GM21526 (cell line): ENCODE results near the gene CYP4Z1.
"Not testable (repeated sequence)": the region's sequence is repeated elsewhere in the genome, so short reads cannot be mapped to it uniquely, and the experiment has no call there.

Experiments
- ATAC-seq: cut with Tn5 transposase; IDR thresholded peaks from one replicate; pipeline ENCODE4 v1.9.1; 2021; ENCODE audit warnings: moderate library complexity; ENCODE audit not compliant: unreplicated experiment, low FRiP score

The CYP4Z1 gene

DNA sequence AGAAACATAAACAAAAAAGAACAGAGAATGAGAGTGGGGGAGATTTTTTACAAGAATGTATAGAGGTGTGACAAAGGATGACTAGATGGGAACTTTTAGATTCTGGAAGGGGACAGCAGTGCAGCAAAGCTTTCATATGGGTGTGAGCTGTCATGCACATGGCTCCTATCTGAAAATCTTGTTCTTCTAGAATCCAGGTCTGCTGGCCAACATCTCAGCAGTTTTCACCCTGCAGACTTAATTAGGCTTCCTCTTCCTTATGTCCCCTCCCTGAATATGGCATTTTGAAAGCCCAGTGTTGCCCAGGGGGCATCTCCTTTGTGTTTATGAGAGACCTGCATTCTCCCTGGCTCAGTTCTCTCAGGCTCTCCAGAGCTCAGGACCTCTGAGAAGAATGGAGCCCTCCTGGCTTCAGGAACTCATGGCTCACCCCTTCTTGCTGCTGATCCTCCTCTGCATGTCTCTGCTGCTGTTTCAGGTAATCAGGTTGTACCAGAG is at the start of gene CYP4Z1:
Gene CYP4Z1, plus strand, starts transcription at position 135 of the 498 bp plus-strand sequence. Its CDS starts 260 bp downstream, at position 395.
- ATAC-seq: no peak

DNA sequence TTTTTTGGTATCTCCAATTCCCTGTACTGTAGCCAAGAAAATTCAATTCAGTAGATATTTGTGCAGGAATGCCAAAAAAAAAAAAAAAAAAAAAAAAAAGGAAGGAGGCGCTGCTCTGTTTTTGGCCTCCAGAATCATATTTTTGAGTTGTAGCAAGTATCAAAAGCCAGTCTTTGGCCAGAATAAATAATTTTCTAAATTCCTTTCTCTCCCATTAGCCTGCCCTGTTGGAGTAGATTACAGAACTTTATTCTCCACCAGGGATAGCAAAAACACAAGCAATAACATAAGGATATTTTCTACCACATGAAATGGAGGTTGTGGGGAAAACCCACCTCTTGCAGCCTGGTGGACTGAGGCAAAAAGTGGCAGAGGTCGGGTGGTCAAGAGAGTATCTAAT is 46.0 kb upstream of the CYP4Z1 start:
- ATAC-seq: no peak

- no peak for ATAC-seq
Observed at GRCh38 chr1:47023268-47024140, 43.5 kb upstream of the CYP4Z1 start, which contains the start of gene CYP4X1. Gene CYP4X1 (plus strand): TSS chr1:47023669. CDS start chr1:47023818, 149 bp downstream.

- no peak for ATAC-seq
Observed at GRCh38 chr1:47024141-47024801, 42.8 kb upstream of the CYP4Z1 start.

DNA sequence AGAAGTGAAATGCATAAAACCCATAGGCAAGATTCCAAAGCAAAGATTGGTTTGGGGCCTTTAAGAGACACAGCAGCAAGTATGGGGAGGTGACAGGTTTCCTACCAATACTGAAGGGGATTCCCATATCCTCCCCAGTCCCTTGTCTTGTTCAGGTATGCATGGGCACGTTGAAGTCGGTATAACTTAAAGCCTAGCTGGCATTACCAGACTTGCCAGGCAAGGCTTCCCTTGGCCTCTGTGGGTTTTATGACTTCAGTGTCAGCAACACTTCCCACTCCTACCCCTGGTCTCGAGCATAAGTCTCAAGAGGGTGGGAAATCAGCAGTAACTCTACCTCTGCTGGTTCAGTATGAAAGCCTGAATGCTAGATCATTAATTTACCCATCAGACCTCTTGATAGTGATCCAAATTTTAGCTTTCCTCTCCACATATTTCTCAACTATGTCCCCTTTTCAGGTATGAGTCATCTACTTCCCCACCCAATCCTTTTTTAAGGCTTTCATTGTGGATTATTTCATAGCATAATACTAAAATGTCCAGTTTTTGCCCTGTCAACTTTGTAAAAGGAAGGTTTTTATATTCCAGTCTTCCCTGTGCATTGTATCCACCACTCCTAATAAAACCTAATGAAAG is 36.7 kb upstream of the CYP4Z1 start:
- no peak for ATAC-seq

DNA sequence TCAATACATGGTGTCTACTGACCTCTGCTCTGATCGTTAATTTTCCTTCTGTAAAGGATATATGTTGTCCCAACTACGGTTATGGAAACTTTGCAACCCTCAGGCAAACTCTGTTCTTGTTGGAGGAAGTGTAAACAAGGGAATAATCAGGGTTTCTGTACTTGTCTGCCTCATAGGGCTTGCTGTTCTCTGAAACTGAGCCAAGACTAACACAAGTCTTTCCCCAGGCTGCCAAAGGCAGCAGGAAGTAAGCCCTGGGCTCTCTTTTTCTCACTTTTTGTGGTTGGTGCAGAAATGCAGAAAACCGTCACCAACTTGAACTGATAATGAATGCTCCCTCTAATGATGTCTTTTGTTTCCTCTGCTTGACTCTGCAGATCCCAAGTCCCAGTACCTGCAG is 36.0 kb upstream of the CYP4Z1 start:
- no peak for ATAC-seq

DNA sequence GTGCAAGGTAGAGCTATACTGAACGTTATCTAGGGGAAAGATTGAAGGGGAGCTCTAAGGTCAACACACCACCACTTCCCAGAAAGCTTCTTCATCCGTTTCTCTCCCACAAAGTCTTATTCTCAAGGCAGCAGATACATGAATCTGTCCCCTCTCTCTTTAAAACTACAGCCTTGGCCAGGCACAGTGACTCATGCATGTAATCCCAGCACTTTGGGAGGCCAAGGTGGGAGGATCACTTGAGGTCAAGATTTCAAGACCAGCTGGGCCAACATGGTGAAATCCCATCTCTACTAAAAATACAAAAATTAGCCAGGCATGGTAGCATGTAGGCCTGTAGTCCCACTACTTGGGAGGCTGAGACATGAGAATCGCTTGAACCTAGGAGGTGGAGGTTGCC is 35.4 kb upstream of the CYP4Z1 start:
- no peak for ATAC-seq

DNA sequence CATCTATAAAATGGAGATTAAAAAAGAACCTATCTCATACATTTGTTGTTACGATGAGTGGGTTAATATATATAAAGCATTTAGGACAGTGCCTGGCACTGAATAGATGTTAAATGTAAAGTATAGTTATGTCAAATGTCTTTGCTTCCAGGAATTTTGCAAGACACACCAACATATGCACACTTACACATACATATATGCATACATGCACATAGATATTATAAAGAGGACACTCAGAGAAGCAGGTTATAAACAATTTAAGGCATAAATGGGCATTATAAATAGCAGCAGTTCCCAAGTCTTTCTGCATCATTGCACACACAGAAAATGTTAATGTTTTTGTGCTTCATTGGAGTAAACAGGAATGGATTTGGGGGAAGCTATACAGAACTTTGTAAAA is 30.3 kb upstream of the CYP4Z1 start:
- no peak for ATAC-seq

DNA sequence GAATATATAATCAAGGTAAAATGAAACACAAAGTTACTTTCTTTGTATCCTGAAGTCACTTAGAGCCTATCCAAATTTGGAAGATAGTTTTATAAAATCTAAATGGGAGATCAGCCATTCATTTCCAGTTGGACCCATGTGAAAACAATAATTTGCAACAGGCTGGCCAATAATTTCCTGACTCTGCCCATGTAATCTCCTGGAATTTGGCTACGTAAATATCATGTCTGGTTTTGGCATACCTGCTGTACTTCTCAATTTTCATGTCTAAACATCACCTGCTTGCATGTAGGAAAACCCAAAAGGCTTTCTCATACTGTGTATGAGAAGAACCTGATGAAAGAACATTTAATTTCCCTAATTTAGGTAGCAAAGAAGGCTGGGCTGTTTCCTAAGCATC is 7.7 kb upstream of the CYP4Z1 start:
- no peak for ATAC-seq

- ATAC-seq: not testable (repeated sequence)
Observed at GRCh38 chr1:47069080-47069479, 2.0 kb downstream of the CYP4Z1 start.

- ATAC-seq: not testable (repeated sequence)
Observed at GRCh38 chr1:47069509-47069908, 2.5 kb downstream of the CYP4Z1 start.

GRCh38 chr1:47089356-47089755 is 22.3 kb downstream of the CYP4Z1 start:
- ATAC-seq: not testable (repeated sequence)

DNA sequence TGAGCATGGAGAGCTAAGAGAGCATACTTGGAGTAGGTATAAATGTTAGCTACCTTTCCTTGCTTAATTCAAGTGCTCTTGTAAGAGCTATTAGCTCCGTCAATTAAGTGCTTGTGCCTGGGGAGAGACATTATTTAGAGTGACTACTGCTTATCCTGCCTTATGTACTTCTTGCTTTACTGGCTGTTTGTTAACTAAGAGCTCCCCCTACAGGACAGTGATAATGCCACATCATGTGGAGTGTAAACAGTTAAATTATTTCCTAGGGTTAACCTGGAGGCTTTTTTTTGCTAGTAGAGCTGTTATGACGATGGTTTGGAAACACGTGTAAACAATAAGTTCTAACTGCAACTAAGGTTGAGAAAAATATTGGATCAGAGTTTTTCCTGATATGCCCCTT is 24.4 kb downstream of the CYP4Z1 start:
- ATAC-seq: not testable (repeated sequence)

GRCh38 chr1:47104816-47105215 is 37.8 kb downstream of the CYP4Z1 start:
- ATAC-seq: no peak

- no peak for ATAC-seq
Observed at GRCh38 chr1:47106792-47107191, 39.8 kb downstream of the CYP4Z1 start.

GRCh38 chr1:47107851-47108574 is 41.0 kb downstream of the CYP4Z1 start:
- not testable (repeated sequence) for ATAC-seq

DNA sequence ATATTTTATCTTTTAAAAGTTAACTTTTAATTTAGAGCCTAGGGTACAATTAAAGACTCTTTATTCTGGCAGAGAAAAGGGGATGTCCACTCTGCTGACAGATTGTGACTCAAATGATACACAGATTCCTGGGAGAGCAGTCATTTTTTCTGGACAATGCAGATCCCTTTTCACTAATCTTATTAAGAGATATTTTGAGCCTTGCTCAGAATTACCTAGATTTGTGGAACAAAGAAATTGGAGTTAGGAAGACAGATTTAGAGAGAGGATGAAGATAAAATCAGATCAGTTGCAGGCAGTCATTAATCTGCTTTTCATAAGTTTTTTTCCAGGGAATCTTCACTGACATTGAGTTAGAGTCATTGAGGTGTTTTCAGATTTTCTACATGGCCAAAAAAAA is 42.5 kb downstream of the CYP4Z1 start:
- ATAC-seq: not testable (repeated sequence)

- ATAC-seq: no peak
Observed at GRCh38 chr1:47113178-47113577, 46.1 kb downstream of the CYP4Z1 start.

DNA sequence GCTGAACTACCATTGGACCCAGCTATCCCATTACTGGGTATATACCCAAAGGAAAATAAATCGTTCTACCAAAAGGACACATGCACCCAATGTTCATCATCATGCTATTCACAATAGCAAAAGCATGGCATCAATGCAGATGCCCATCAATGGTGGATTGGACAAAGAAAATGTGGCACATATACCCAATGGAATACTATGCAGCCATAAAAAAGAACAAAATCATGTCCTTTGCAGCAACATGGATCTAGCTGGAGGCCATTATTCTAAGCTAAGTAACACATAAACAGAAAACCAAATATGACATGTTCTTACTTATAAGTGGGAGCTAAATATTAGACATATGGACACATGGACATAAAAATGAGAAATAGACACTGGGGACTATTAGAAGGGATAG is 54.0 kb downstream of the CYP4Z1 start:
- not testable (repeated sequence) for ATAC-seq

- not testable (repeated sequence) for ATAC-seq
Observed at GRCh38 chr1:47124834-47125233, 57.8 kb downstream of the CYP4Z1 start.
